ENCODE data around the gene ACP2. TPM values are rescaled to one million over a fixed set of nuclear protein-coding genes. Genes with fewer than 3 reads are reported as not detected.

ACP2 gene
- total and polyA plus RNA-seq, 2 donors: 14.3 to 30.0 TPM

GRCh38 chr11:47260366-47260765, 11.8 kb upstream of the ACP2 start:
- Histone ChIP-seq H3K4me3 (ENCODE audit: low read length in 2 of 2) (no peak overlapping the region), H3K27ac (ENCODE audit: low read depth in 1 of 2, low read length in 1 of 2) (no peak overlapping the region), H3K4me1 (ENCODE audit: control insufficient read depth in 2 of 2, insufficient read depth in 2 of 2, low read length in 2 of 2) (peaks cover 5 to 9% of the 10 kb centered on the region in 2 donors), H3K27me3 (ENCODE audit: control insufficient read depth in 2 of 2, insufficient read depth in 1 of 2, low read length in 1 of 2) (no peaks in the 10 kb centered on the region), H3K36me3 (ENCODE audit: control insufficient read depth in 2 of 2, insufficient read depth in 2 of 2, low read length in 1 of 2) (peaks cover 0 to 2% of the 10 kb centered on the region in 2 donors), H3K9me3 (ENCODE audit: control insufficient read depth in 2 of 2, insufficient read depth in 1 of 2, low read length in 1 of 2) (no peaks in the 10 kb centered on the region)
- 94% methylated on average over 19 of the region's 19 CpGs for WGBS
- DNase-seq (ENCODE audit: low read depth in 6 of 9, low spot score in 9 of 9): no peak

GRCh38 chr11:47259232-47259977, 10.8 kb upstream of the ACP2 start:
- Histone ChIP-seq H3K27ac (ENCODE audit: low read depth in 1 of 2, low read length in 1 of 2) (peak overlapping the region in 1 of 2 donors; percentile 49), H3K4me3 (ENCODE audit: low read length in 2 of 2) (no peak overlapping the region), H3K4me1 (ENCODE audit: control insufficient read depth in 2 of 2, insufficient read depth in 2 of 2, low read length in 2 of 2) (peaks cover 5 to 13% of the 10 kb centered on the region in 2 donors), H3K36me3 (ENCODE audit: control insufficient read depth in 2 of 2, insufficient read depth in 2 of 2, low read length in 1 of 2) (peaks cover 0 to 2% of the 10 kb centered on the region in 2 donors), H3K9me3 (ENCODE audit: control insufficient read depth in 2 of 2, insufficient read depth in 1 of 2, low read length in 1 of 2) (no peaks in the 10 kb centered on the region), H3K27me3 (ENCODE audit: control insufficient read depth in 2 of 2, insufficient read depth in 1 of 2, low read length in 1 of 2) (no peaks in the 10 kb centered on the region)
- DNase-seq (ENCODE audit: low read depth in 6 of 9, low spot score in 9 of 9): peak in 2 of 9 donors; percentile 53 to 67
- WGBS: 42% methylated on average over 10 of the region's 10 CpGs

DNA sequence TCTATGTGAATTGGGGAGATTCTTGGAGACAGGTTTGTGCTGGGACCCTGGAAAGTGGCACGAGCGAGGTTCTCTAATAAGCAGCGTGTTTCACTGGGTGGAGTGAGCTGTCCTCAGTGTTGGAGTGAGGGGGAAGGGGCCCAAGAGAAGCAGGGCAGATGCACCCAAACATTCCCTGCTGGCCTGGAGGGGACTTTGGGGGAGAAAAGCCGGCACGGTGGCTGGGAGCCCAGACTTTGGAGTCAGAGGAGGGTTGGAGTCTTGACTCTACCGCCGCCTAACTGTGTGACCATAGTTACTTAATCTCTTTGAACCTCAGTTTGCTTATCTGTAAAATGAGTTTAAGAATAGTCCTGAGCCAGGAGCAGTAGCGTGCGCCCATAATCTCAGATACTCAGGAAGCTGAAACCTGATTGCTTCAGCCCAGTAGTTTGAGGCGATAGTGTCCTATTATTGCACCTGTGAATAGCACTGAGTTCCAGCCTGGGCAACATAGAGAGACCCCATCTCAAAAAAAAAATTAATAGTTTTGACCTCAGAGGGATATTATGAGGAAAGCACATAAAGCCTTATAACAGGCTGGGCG, 9.8 kb upstream of the ACP2 start:
- Histone ChIP-seq H3K27me3 (ENCODE audit: control insufficient read depth in 2 of 2, insufficient read depth in 1 of 2, low read length in 1 of 2) (no peaks in the 10 kb centered on the region), H3K4me1 (ENCODE audit: control insufficient read depth in 2 of 2, insufficient read depth in 2 of 2, low read length in 2 of 2) (peaks cover 5 to 22% of the 10 kb centered on the region in 2 donors), H3K36me3 (ENCODE audit: control insufficient read depth in 2 of 2, insufficient read depth in 2 of 2, low read length in 1 of 2) (peaks cover 0 to 5% of the 10 kb centered on the region in 2 donors), H3K4me3 (ENCODE audit: low read length in 2 of 2) (peak overlapping the region in 1 of 2 donors; percentile 10), H3K9me3 (ENCODE audit: control insufficient read depth in 2 of 2, insufficient read depth in 1 of 2, low read length in 1 of 2) (no peaks in the 10 kb centered on the region), H3K27ac (ENCODE audit: low read depth in 1 of 2, low read length in 1 of 2) (peak overlapping the region in 1 of 2 donors; percentile 36)
- DNase-seq (ENCODE audit: low read depth in 6 of 9, low spot score in 9 of 9): no peak
- WGBS: 87% methylated on average over 11 of the region's 11 CpGs

GRCh38 chr11:47257517-47258316, 9.1 kb upstream of the ACP2 start, which contains the start of gene NR1H3:
Gene NR1H3 (plus strand): TSS chr11:47257996. CDS start chr11:47259217, 1,221 bp downstream.
- H3K27me3 ChIP-seq (ENCODE audit: control insufficient read depth in 2 of 2, insufficient read depth in 1 of 2, low read length in 1 of 2): no peaks in the 10 kb centered on the region
- no peak for DNase-seq (ENCODE audit: low read depth in 6 of 9, low spot score in 9 of 9)
- H3K4me3 ChIP-seq (ENCODE audit: low read length in 2 of 2): peak within 1 kb of the TSS in 1 of 2 donors; percentile 10
- peak within 1 kb of the TSS; percentile 43 to 46 for H3K27ac ChIP-seq (ENCODE audit: low read depth in 1 of 2, low read length in 1 of 2)
- peaks cover 5 to 22% of the 10 kb centered on the region in 2 donors for H3K4me1 ChIP-seq (ENCODE audit: control insufficient read depth in 2 of 2, insufficient read depth in 2 of 2, low read length in 2 of 2)
- WGBS: 56% methylated on average over 14 of the region's 15 CpGs
- H3K36me3 ChIP-seq (ENCODE audit: control insufficient read depth in 2 of 2, insufficient read depth in 2 of 2, low read length in 1 of 2): peaks cover 0 to 5% of the 10 kb centered on the region in 2 donors
- H3K9me3 ChIP-seq (ENCODE audit: control insufficient read depth in 2 of 2, insufficient read depth in 1 of 2, low read length in 1 of 2): no peaks in the 10 kb centered on the region

GRCh38 chr11:47257177-47257516, 8.5 kb upstream of the ACP2 start:
- 87% methylated on average over 2 of the region's 2 CpGs for WGBS
- Histone ChIP-seq H3K36me3 (ENCODE audit: control insufficient read depth in 2 of 2, insufficient read depth in 2 of 2, low read length in 1 of 2) (peaks cover 0 to 5% of the 10 kb centered on the region in 2 donors), H3K9me3 (ENCODE audit: control insufficient read depth in 2 of 2, insufficient read depth in 1 of 2, low read length in 1 of 2) (no peaks in the 10 kb centered on the region), H3K27ac (ENCODE audit: low read depth in 1 of 2, low read length in 1 of 2) (peak overlapping the region; percentile 43 to 46), H3K27me3 (ENCODE audit: control insufficient read depth in 2 of 2, insufficient read depth in 1 of 2, low read length in 1 of 2) (no peaks in the 10 kb centered on the region), H3K4me1 (ENCODE audit: control insufficient read depth in 2 of 2, insufficient read depth in 2 of 2, low read length in 2 of 2) (peaks cover 5 to 22% of the 10 kb centered on the region in 2 donors), H3K4me3 (ENCODE audit: low read length in 2 of 2) (no peak overlapping the region)
- DNase-seq (ENCODE audit: low read depth in 6 of 9, low spot score in 9 of 9): no peak

- Histone ChIP-seq H3K4me3 (ENCODE audit: low read length in 2 of 2) (no peak overlapping the region), H3K27ac (ENCODE audit: low read depth in 1 of 2, low read length in 1 of 2) (no peak overlapping the region), H3K27me3 (ENCODE audit: control insufficient read depth in 2 of 2, insufficient read depth in 1 of 2, low read length in 1 of 2) (no peaks in the 10 kb centered on the region), H3K9me3 (ENCODE audit: control insufficient read depth in 2 of 2, insufficient read depth in 1 of 2, low read length in 1 of 2) (no peaks in the 10 kb centered on the region), H3K4me1 (ENCODE audit: control insufficient read depth in 2 of 2, insufficient read depth in 2 of 2, low read length in 2 of 2) (peaks cover 5 to 22% of the 10 kb centered on the region in 2 donors), H3K36me3 (ENCODE audit: control insufficient read depth in 2 of 2, insufficient read depth in 2 of 2, low read length in 1 of 2) (peaks cover 0 to 5% of the 10 kb centered on the region in 2 donors)
- DNase-seq (ENCODE audit: low read depth in 6 of 9, low spot score in 9 of 9): no peak
- 98% methylated on average over 6 of the region's 6 CpGs for WGBS
Measured at GRCh38 chr11:47256374-47256773, 7.8 kb upstream of the ACP2 start.

DNA sequence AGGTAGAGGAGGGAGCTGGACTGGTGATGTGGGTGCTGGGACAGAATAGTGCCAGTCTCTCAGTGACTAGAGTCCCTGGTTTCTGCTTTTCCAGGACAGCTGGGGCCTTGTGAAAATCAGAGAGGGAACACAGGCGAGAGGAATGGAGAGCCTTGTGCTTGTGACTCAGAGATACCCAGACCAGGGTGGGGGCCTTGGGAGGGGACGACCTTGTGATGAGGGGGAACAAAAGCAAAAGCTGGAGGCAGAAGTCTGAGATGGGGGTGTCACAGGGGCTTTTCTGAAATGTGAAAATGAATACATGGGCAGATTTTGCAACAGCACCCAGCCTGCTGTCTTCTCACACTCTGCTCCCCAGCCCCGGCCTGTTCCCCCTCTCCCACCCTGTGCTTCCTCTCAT, 5.8 kb upstream of the ACP2 start:
- WGBS: 89% methylated on average over 3 of the region's 3 CpGs
- no peak for DNase-seq (ENCODE audit: low read depth in 6 of 9, low spot score in 9 of 9)
- no peaks in the 10 kb centered on the region for H3K9me3 ChIP-seq (ENCODE audit: control insufficient read depth in 2 of 2, insufficient read depth in 1 of 2, low read length in 1 of 2)
- H3K4me1 ChIP-seq (ENCODE audit: control insufficient read depth in 2 of 2, insufficient read depth in 2 of 2, low read length in 2 of 2): peaks cover 3 to 21% of the 10 kb centered on the region in 2 donors
- H3K27me3 ChIP-seq (ENCODE audit: control insufficient read depth in 2 of 2, insufficient read depth in 1 of 2, low read length in 1 of 2): no peaks in the 10 kb centered on the region
- peak overlapping the region; percentile 3 to 74 for H3K27ac ChIP-seq (ENCODE audit: low read depth in 1 of 2, low read length in 1 of 2)
- H3K4me3 ChIP-seq (ENCODE audit: low read length in 2 of 2): no peak overlapping the region
- peaks cover 0 to 3% of the 10 kb centered on the region in 2 donors for H3K36me3 ChIP-seq (ENCODE audit: control insufficient read depth in 2 of 2, insufficient read depth in 2 of 2, low read length in 1 of 2)

- H3K36me3 ChIP-seq (ENCODE audit: control insufficient read depth in 2 of 2, insufficient read depth in 2 of 2, low read length in 1 of 2): peaks cover 0 to 3% of the 10 kb centered on the region in 2 donors
- peak overlapping the region in 1 of 2 donors; percentile 36 for H3K27ac ChIP-seq (ENCODE audit: low read depth in 1 of 2, low read length in 1 of 2)
- no peak for DNase-seq (ENCODE audit: low read depth in 6 of 9, low spot score in 9 of 9)
- H3K9me3 ChIP-seq (ENCODE audit: control insufficient read depth in 2 of 2, insufficient read depth in 1 of 2, low read length in 1 of 2): peaks cover 0 to 2% of the 10 kb centered on the region in 2 donors
- H3K27me3 ChIP-seq (ENCODE audit: control insufficient read depth in 2 of 2, insufficient read depth in 1 of 2, low read length in 1 of 2): no peaks in the 10 kb centered on the region
- H3K4me1 ChIP-seq (ENCODE audit: control insufficient read depth in 2 of 2, insufficient read depth in 2 of 2, low read length in 2 of 2): peaks cover 5 to 20% of the 10 kb centered on the region in 2 donors
- no peak overlapping the region for H3K4me3 ChIP-seq (ENCODE audit: low read length in 2 of 2)
- WGBS: 94% methylated on average over 2 of the region's 2 CpGs
Measured at GRCh38 chr11:47253660-47254059, 5.0 kb upstream of the ACP2 start.
